H9 (cell line): ENCODE results near the gene RAB35. TPM values are rescaled to one million over a fixed set of nuclear protein-coding genes. Genes with fewer than 3 reads are reported as not detected.

Experiments
- DNase-seq: peaks from one replicate; pipeline ENCODE4 v3.0.0-alpha.2; 2017
- H2AFZ ChIP-seq: one replicate; pipeline ENCODE4 v1.6.1; 2013; ENCODE audit warnings: mild to moderate bottlenecking, low read length, control low read depth, moderate library complexity
- H2AK5ac ChIP-seq: 2 replicates; pipeline ENCODE4 v1.6.1; 2013; ENCODE audit warnings: low read length, control low read depth, mixed read lengths; ENCODE audit not compliant: insufficient read length
- H2BK120ac ChIP-seq: one replicate; pipeline ENCODE4 v1.6.1; 2013; ENCODE audit warnings: low read depth, mild to moderate bottlenecking, low read length, control low read depth, inconsistent platforms; ENCODE audit not compliant: poor library complexity, severe bottlenecking
- H2BK12ac ChIP-seq: 2 replicates; pipeline ENCODE4 v1.6.1; 2013; ENCODE audit warnings: low read length, control low read depth, mixed read lengths, low read depth; ENCODE audit not compliant: insufficient read length
- H2BK15ac ChIP-seq: 2 replicates; pipeline ENCODE4 v1.6.1; 2013; ENCODE audit warnings: low read depth, low read length, control low read depth
- H2BK20ac ChIP-seq: one replicate; pipeline ENCODE4 v1.6.1; 2013; ENCODE audit warnings: low read depth, mild to moderate bottlenecking, low read length, control low read depth, inconsistent platforms; ENCODE audit not compliant: poor library complexity, severe bottlenecking
- H2BK5ac ChIP-seq: 2 replicates; pipeline ENCODE4 v1.6.1; 2013; ENCODE audit warnings: low read length, control low read depth, mixed read lengths; ENCODE audit not compliant: insufficient read length
- H3K14ac ChIP-seq: 2 replicates; pipeline ENCODE4 v1.6.1; 2013; ENCODE audit warnings: low read length, control low read depth; ENCODE audit not compliant: insufficient read depth
- H3K18ac ChIP-seq: 2 replicates; pipeline ENCODE4 v1.6.1; 2013; ENCODE audit warnings: low read depth, mild to moderate bottlenecking, mixed read lengths, low read length, control low read depth; ENCODE audit not compliant: insufficient read length
- H3K23ac ChIP-seq: 2 replicates; pipeline ENCODE4 v1.6.1; 2013; ENCODE audit warnings: low read length, control low read depth, mixed read lengths, low read depth; ENCODE audit not compliant: insufficient read length
- H3K23me2 ChIP-seq: 2 replicates; pipeline ENCODE4 v1.6.1; 2013; ENCODE audit warnings: low read depth, mild to moderate bottlenecking, mixed read lengths, low read length, control low read depth; ENCODE audit not compliant: insufficient read length, poor library complexity, severe bottlenecking
- H3K27ac ChIP-seq: 2 replicates; pipeline ENCODE4 v1.5.1; 2013; ENCODE audit warnings: low read length, control low read depth, mixed read lengths, low read depth; ENCODE audit not compliant: insufficient read length
- H3K27me3 ChIP-seq: 2 replicates; pipeline ENCODE4 v1.6.1; 2013; ENCODE audit warnings: low read length, control low read depth, inconsistent platforms; ENCODE audit not compliant: insufficient read depth
- H3K4ac ChIP-seq: 2 replicates; pipeline ENCODE4 v1.6.1; 2013; ENCODE audit warnings: low read depth, mild to moderate bottlenecking, control low read depth, inconsistent platforms, low read length, moderate library complexity
- H3K4me1 ChIP-seq: 2 replicates; pipeline ENCODE4 v1.6.1; 2013; ENCODE audit warnings: low read length, control low read depth, inconsistent platforms; ENCODE audit not compliant: insufficient read depth
- H3K4me2 ChIP-seq: 2 replicates; pipeline ENCODE4 v1.6.1; 2013; ENCODE audit warnings: low read length, control low read depth, mixed read lengths; ENCODE audit not compliant: insufficient read length, insufficient read depth
- H3K56ac ChIP-seq: 2 replicates; pipeline ENCODE4 v1.6.1; 2013; ENCODE audit warnings: low read depth, mild to moderate bottlenecking, mixed read lengths, low read length, control low read depth; ENCODE audit not compliant: insufficient read length
- H3K79me1 ChIP-seq: 2 replicates; pipeline ENCODE4 v1.6.1; 2013; ENCODE audit warnings: low read depth, mild to moderate bottlenecking, moderate library complexity, low read length, control low read depth, inconsistent platforms; ENCODE audit not compliant: insufficient read depth, poor library complexity, severe bottlenecking
- H3K79me2 ChIP-seq: 2 replicates; pipeline ENCODE4 v1.6.1; 2013; ENCODE audit warnings: low read length, control low read depth, inconsistent platforms; ENCODE audit not compliant: insufficient read depth
- H3K9ac ChIP-seq: 2 replicates; pipeline ENCODE4 v1.6.1; 2013; ENCODE audit warnings: low read length, control low read depth, mixed read lengths; ENCODE audit not compliant: insufficient read length; ENCODE audit errors: extremely low read depth
- H3K9me3 ChIP-seq: one replicate; pipeline ENCODE4 v1.6.1; 2013; ENCODE audit warnings: low read depth, low read length, inconsistent platforms; ENCODE audit not compliant: control insufficient read depth
- H3T11ph ChIP-seq: one replicate; pipeline ENCODE4 v1.6.1; 2013; ENCODE audit warnings: mild to moderate bottlenecking, low read length, control low read depth, inconsistent platforms
- H4K20me1 ChIP-seq: one replicate; pipeline ENCODE4 v1.6.1; 2013; ENCODE audit not compliant: control insufficient read depth, insufficient read length, insufficient read depth
- H4K5ac ChIP-seq: 2 replicates; pipeline ENCODE4 v1.6.1; 2013; ENCODE audit warnings: low read depth, mild to moderate bottlenecking, mixed read lengths, low read length, control low read depth; ENCODE audit not compliant: insufficient read length
- H4K8ac ChIP-seq: replicated peaks from 2 replicates; pipeline ENCODE4 v1.6.1; 2013; ENCODE audit warnings: low read length, control low read depth, mixed read lengths, low read depth; ENCODE audit not compliant: insufficient read length
- H4K91ac ChIP-seq: 2 replicates; pipeline ENCODE4 v1.6.1; 2013; ENCODE audit warnings: low read depth, mild to moderate bottlenecking, moderate library complexity, mixed read lengths, low read length, control low read depth; ENCODE audit not compliant: insufficient read length
- H3K27ac Mint-ChIP-seq, 3 experiments: 2 replicates in 2 of 3; 3 replicates in 1 of 3; pipeline ENCODE4 v1.8.0; 2020 to 2021; ENCODE audit warnings: mixed read lengths in 3 of 3, mild to moderate bottlenecking in 1 of 3, moderate library complexity in 1 of 3
- H3K27me3 Mint-ChIP-seq: 2 replicates; pipeline ENCODE4 v1.8.0; 2021; ENCODE audit warnings: low read depth, mild to moderate bottlenecking, moderate library complexity, mixed read lengths
- H3K36me3 Mint-ChIP-seq, 3 experiments: 2 replicates in 2 of 3; 3 replicates in 1 of 3; pipeline ENCODE4 v1.8.0; 2020 to 2021; ENCODE audit warnings: low read depth in 3 of 3, mixed read lengths in 3 of 3; ENCODE audit not compliant: insufficient read depth in 1 of 3
- H3K4me1 Mint-ChIP-seq, 2 experiments: 2 replicates each; pipeline ENCODE4 v1.8.0; 2020; ENCODE audit warnings: mixed read lengths in 2 of 2
- H3K4me3 Mint-ChIP-seq, 2 experiments: 2 replicates in 1 of 2; 3 replicates in 1 of 2; pipeline ENCODE4 v1.8.0; 2020 to 2021; ENCODE audit warnings: mild to moderate bottlenecking in 2 of 2, mixed read lengths in 2 of 2, moderate library complexity in 1 of 2
- H3K9me3 Mint-ChIP-seq, 2 experiments: 2 replicates in 1 of 2; 3 replicates in 1 of 2; pipeline ENCODE4 v1.8.0; 2020; ENCODE audit warnings: mild to moderate bottlenecking in 2 of 2, mixed read lengths in 2 of 2, moderate library complexity in 1 of 2
- CTCF ChIP-seq: fragments of 200-600 bp; sonication (generic); conservative IDR thresholded peaks from 3 replicates; pipeline ENCODE4 v1.8.0; 2021; ENCODE audit warnings: antibody characterized with exemption, mild to moderate bottlenecking
- WGBS: extraction: QIAGEN DNeasy Blood & Tissue Kit; methylation state at CpG from one replicate; pipeline ENCODE4 v1.1.7; 2013; ENCODE audit warnings: missing lambda C conversion rate, low lambda C conversion rate, mixed read lengths; ENCODE audit not compliant: insufficient read length; ENCODE audit errors: extremely low coverage; 5-methylcytosine and 5-hydroxymethylcytosine counted together
- total RNA-seq: library from RNA; stranded (reverse); gene quantifications from 2 replicates; pipeline ENCODE4 v1.2.1, GENCODE V29; 2021

Gene RAB35
- total RNA-seq, 1 experiment from 2014 or later, result 60.0 TPM

DNA sequence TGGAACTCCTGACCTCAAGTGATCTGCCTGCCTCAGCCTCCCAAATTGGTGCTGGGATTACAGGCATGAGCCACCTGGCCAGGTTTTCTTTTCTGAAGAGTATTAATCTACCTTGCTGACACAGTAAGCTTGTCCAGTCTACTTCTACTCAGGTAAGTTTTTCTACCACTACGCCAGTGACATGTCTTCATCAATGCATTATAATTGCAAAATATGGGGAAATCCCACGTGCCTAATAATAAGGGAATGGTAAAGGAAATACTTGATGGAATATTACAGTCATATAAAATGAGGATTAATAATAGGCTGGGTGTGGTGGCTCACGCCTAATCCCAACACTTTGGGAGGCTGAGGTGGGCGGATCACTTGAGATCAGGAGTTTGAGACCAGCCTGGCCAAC is 62.3 kb downstream of the RAB35 start:
- H3K4me1 ChIP-seq, result no peaks in the 10 kb centered on the region
- H2BK5ac ChIP-seq, result no peak overlapping the region
- no peaks in the 10 kb centered on the region for H3K27me3 Mint-ChIP-seq
- H2AFZ ChIP-seq, result no peak overlapping the region
- H3K9me3 Mint-ChIP-seq, result peaks cover 0 to 2% of the 10 kb centered on the region in 2 experiments; a peak in 2 of 5 replicates
- no peak overlapping the region for H3K14ac ChIP-seq
- H4K91ac ChIP-seq, result no peak overlapping the region
- no peak overlapping the region for H3K27ac Mint-ChIP-seq
- H4K5ac ChIP-seq, result no peak overlapping the region
- H3K36me3 Mint-ChIP-seq, result peaks cover 0 to 7% (median 7%) of the 10 kb centered on the region in 3 experiments; a peak in 4 of 7 replicates
- no peaks in the 10 kb centered on the region for H4K20me1 ChIP-seq
- H3K9ac ChIP-seq, result no peak overlapping the region
- no peak overlapping the region for H3K56ac ChIP-seq
- H2BK20ac ChIP-seq, result no peak overlapping the region
- no peaks in the 10 kb centered on the region for H3K9me3 ChIP-seq
- H3K79me1 ChIP-seq, result no peaks in the 10 kb centered on the region
- H2BK15ac ChIP-seq, result no peak overlapping the region
- H2BK120ac ChIP-seq, result no peak overlapping the region
- H3K4ac ChIP-seq, result no peak overlapping the region
- H3K27me3 ChIP-seq, result no peaks in the 10 kb centered on the region
- H3K23ac ChIP-seq, result no peak overlapping the region
- H3K27ac ChIP-seq, result no peak overlapping the region
- no peaks in the 10 kb centered on the region for H3K23me2 ChIP-seq
- no peak overlapping the region for H3T11ph ChIP-seq
- no CpG with 5 or more reads among the region's 4 CpGs for WGBS
- no peak overlapping the region for H2BK12ac ChIP-seq
- H3K79me2 ChIP-seq, result no peaks in the 10 kb centered on the region
- DNase-seq, result no peak
- no peak overlapping the region for H3K4me3 Mint-ChIP-seq
- no peak for TF ChIP-seq CTCF
- no peak overlapping the region for H4K8ac ChIP-seq
- H3K4me1 Mint-ChIP-seq, result no peaks in the 10 kb centered on the region
- H3K18ac ChIP-seq, result no peak overlapping the region
- no peak overlapping the region for H3K4me2 ChIP-seq
- no peak overlapping the region for H2AK5ac ChIP-seq
